Large intestine (tissue), 3 donors: Measurements from ENCODE around the gene CHP2. TPM values are rescaled to one million over a fixed set of nuclear protein-coding genes. Genes with fewer than 3 reads are reported as not detected.
"Not testable (repeated sequence)": the region's sequence is repeated elsewhere in the genome, so short reads cannot be mapped to it uniquely, and the experiment has no call there.

Experiments used
- DNase-seq, 2 donors: peaks; one replicate each; pipeline versions ENCODE4 v3.0.0 to v3.0.0-alpha.2; 2013
- H3K27ac ChIP-seq: one replicate; pipeline ENCODE4 v1.5.1; 2013; ENCODE audit warnings: low read length
- H3K27me3 ChIP-seq: 2 replicates; pipeline ENCODE4 v1.6.1; 2013; ENCODE audit warnings: low read length; ENCODE audit not compliant: control insufficient read depth, insufficient read depth
- H3K36me3 ChIP-seq: 2 replicates; pipeline ENCODE4 v1.6.1; 2013; ENCODE audit warnings: low read length; ENCODE audit not compliant: control insufficient read depth, insufficient read depth
- H3K4me1 ChIP-seq: one replicate; pipeline ENCODE4 v1.6.1; 2013; ENCODE audit warnings: low read length; ENCODE audit not compliant: control insufficient read depth, insufficient read depth
- H3K4me3 ChIP-seq: one replicate; pipeline ENCODE4 v1.5.1; 2013; ENCODE audit warnings: low read length
- H3K9me3 ChIP-seq: one replicate; pipeline ENCODE4 v1.6.1; 2013; ENCODE audit warnings: mild to moderate bottlenecking, low read depth, low read length, moderate library complexity; ENCODE audit not compliant: control insufficient read depth
- WGBS: methylation state at CpG from one replicate; pipeline ENCODE4 v1.1.5; 2013; ENCODE audit warnings: low lambda C conversion rate; ENCODE audit not compliant: insufficient coverage; 5-methylcytosine and 5-hydroxymethylcytosine counted together
- polyA plus RNA-seq: library from polyadenylated mRNA; unstranded; fragments of 120-200 nt; gene quantifications from one replicate; pipeline ENCODE4 v1.2.1, GENCODE V29; 2013

The CHP2 gene
- polyA plus RNA-seq, 1 donor = 195 TPM

GRCh38 chr16:23722613-23723240, 32.1 kb upstream of the CHP2 start:
- WGBS = no CpG with 5 or more reads among the region's 9 CpGs
- H3K27ac ChIP-seq, H3K9me3 ChIP-seq, H3K4me1 ChIP-seq, DNase-seq, H3K36me3 ChIP-seq, H3K27me3 ChIP-seq, H3K4me3 ChIP-seq: not testable (repeated sequence)

- Histone ChIP-seq H3K27ac (no peak overlapping the region), H3K4me1 (no peaks in the 10 kb centered on the region), H3K9me3 (no peaks in the 10 kb centered on the region), H3K27me3 (no peaks in the 10 kb centered on the region), H3K36me3 (no peaks in the 10 kb centered on the region), H3K4me3 (no peak overlapping the region)
- 87% methylated on average over 6 of the region's 8 CpGs for WGBS
- DNase-seq = no peak
Measured at GRCh38 chr16:23724096-23724784, 30.6 kb upstream of the CHP2 start.

GRCh38 chr16:23724785-23725131, 30.1 kb upstream of the CHP2 start:
- 40% methylated on average over 1 of the region's 3 CpGs for WGBS
- H3K36me3 ChIP-seq = no peaks in the 10 kb centered on the region
- no peak for DNase-seq

GRCh38 chr16:23726710-23727109, 28.1 kb upstream of the CHP2 start:
- H3K27me3 ChIP-seq = no peaks in the 10 kb centered on the region
- DNase-seq = no peak
- no peak overlapping the region for H3K27ac ChIP-seq
- H3K4me1 ChIP-seq = no peaks in the 10 kb centered on the region
- WGBS = 100% methylated on average over 1 of the region's 3 CpGs
- H3K9me3 ChIP-seq = no peaks in the 10 kb centered on the region
- no peak overlapping the region for H3K4me3 ChIP-seq
- no peaks in the 10 kb centered on the region for H3K36me3 ChIP-seq

More at GRCh38 chr16:23724785-23725131, 30.1 kb upstream of the CHP2 start:
- no peaks in the 10 kb centered on the region for H3K4me1 ChIP-seq
- H3K27ac ChIP-seq = no peak overlapping the region
- no peaks in the 10 kb centered on the region for H3K9me3 ChIP-seq
- H3K27me3 ChIP-seq = no peaks in the 10 kb centered on the region
- H3K4me3 ChIP-seq = no peak overlapping the region

GRCh38 chr16:23728112-23728477, 26.7 kb upstream of the CHP2 start:
- no peak overlapping the region for H3K27ac ChIP-seq
- no peaks in the 10 kb centered on the region for H3K4me1 ChIP-seq
- no peak for DNase-seq
- H3K27me3 ChIP-seq = no peaks in the 10 kb centered on the region
- H3K9me3 ChIP-seq = no peaks in the 10 kb centered on the region
- no peaks in the 10 kb centered on the region for H3K36me3 ChIP-seq
- no CpG with 5 or more reads among the region's 10 CpGs for WGBS
- no peak overlapping the region for H3K4me3 ChIP-seq

GRCh38 chr16:23729503-23730424, 25.1 kb upstream of the CHP2 start:
- Histone ChIP-seq H3K9me3 (no peaks in the 10 kb centered on the region), H3K36me3 (no peaks in the 10 kb centered on the region), H3K4me1 (no peaks in the 10 kb centered on the region), H3K27me3 (no peaks in the 10 kb centered on the region), H3K27ac (no peak overlapping the region), H3K4me3 (no peak overlapping the region)
- peak; percentile 55 to 81 for DNase-seq
- WGBS = 80% methylated on average over 1 of the region's 12 CpGs

GRCh38 chr16:23734176-23734893, 20.5 kb upstream of the CHP2 start:
- Histone ChIP-seq H3K27ac (no peak overlapping the region), H3K4me1 (no peaks in the 10 kb centered on the region), H3K36me3 (no peaks in the 10 kb centered on the region), H3K4me3 (no peak overlapping the region), H3K9me3 (no peaks in the 10 kb centered on the region), H3K27me3 (no peaks in the 10 kb centered on the region)
- no peak for DNase-seq
- 100% methylated on average over 1 of the region's 19 CpGs for WGBS

GRCh38 chr16:23737423-23738028, 17.3 kb upstream of the CHP2 start:
- not testable (repeated sequence) for H3K36me3 ChIP-seq, H3K4me1 ChIP-seq, H3K27ac ChIP-seq, H3K9me3 ChIP-seq, DNase-seq, H3K27me3 ChIP-seq, H3K4me3 ChIP-seq
- no CpG with 5 or more reads among the region's 1 CpG for WGBS

- H3K9me3 ChIP-seq = no peaks in the 10 kb centered on the region
- H3K27ac ChIP-seq = no peak overlapping the region
- 100% methylated on average over 1 of the region's 1 CpG for WGBS
- no peak for DNase-seq
- H3K4me1 ChIP-seq = no peaks in the 10 kb centered on the region
- H3K27me3 ChIP-seq = no peaks in the 10 kb centered on the region
- no peak overlapping the region for H3K4me3 ChIP-seq
- H3K36me3 ChIP-seq = no peaks in the 10 kb centered on the region
Measured at GRCh38 chr16:23739516-23739915, 15.3 kb upstream of the CHP2 start.
